GOT3 (cell line): ENCODE measurements around the gene RCAN2.
"Not testable (repeated sequence)": the region's sequence is repeated elsewhere in the genome, so short reads cannot be mapped to it uniquely, and the experiment has no call there.

ENCODE experiments used
- DNase-seq: peaks from one replicate; lab custom pipeline; 2025; ENCODE audit warnings: mixed read lengths; lab: John Stamatoyannopoulos, UW

The RCAN2 gene

DNA sequence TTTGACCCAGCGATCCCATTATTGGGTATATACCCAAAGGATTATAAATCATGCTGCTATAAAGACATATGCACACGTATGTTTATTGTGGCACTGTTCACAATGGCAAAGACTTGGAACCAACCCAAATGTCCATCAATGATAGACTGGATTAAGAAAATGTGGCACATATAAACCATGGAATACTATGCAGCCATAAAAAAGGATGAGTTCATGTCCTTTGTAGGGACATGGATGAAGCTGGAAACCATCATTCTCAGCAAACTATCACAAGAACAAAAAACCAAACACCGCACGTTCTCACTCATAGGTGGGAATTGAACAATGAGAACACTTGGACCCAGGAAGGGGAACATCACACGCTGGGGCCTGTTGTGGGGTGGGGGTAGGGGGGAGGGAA lies 103.5 kb downstream of the RCAN2 start:
- not testable (repeated sequence) for DNase-seq

DNA sequence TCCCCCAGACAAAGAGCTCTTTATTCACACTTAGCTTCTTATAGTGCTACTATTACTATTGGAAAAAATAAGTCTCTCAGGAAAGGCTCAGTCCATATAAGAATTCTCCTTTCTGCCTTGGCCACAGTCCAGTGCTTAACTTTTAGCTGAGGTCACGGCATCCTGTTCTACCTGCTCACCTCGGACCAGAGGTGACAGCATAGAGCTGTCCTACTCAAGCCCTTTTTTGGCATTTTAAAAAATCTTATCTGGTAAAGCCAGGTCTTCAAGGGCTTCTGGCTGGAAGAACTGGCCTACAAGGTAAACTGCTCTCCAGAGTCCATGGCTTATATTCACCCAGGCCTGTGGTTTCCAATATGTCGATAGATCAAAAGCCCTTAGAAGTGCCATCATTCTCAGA lies 109.7 kb downstream of the RCAN2 start:
- no peak for DNase-seq

DNA sequence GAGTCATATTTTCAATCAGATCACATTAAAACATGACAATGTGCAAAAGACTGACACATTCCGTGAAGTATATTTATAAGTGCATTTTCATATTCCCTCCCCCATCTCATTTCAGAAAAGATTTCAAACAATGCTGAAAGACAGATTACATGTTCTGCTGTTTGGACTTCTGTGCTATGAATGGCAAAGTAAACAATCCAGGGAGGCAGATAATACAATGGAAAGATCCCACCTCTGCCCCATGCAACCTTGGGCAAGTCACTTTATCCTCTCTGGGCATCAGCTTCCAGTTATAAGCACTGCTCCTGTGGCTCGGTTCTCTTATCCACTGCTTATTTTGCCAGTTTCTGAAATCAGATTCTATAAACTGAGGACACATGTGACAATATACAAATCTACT lies 110.2 kb downstream of the RCAN2 start:
- no peak for DNase-seq

DNA sequence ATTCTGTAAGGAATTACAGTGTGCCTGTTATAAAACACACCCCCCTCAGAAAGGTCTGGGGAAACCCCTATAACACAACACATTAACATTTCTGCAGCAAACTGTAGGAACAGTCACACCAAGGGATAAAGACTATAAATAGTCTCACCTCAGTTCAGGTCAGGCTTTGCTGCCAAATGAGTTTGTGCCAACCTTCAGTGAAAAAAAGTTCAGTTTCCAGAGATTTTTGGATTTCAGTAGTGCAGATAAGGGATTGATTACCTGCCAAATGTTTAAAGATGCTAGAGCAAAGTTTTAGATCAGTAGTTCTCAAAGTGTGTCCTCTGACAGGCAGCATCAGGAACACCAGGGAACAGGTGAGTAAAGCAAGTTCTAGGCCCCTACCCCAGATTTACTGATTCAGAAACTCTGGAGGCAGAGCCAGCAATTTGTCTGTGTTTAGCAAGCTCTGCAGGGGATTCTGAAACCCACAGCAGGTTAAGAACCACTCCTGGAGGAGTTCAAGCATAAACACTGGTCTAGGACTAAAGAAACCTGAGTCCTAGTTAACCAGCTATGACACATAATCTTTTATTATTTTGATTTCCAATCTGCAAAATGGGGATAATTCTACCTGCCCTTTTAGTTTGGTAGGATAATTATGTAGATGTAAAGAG lies 111.0 kb downstream of the RCAN2 start:
- no peak for DNase-seq

DNA sequence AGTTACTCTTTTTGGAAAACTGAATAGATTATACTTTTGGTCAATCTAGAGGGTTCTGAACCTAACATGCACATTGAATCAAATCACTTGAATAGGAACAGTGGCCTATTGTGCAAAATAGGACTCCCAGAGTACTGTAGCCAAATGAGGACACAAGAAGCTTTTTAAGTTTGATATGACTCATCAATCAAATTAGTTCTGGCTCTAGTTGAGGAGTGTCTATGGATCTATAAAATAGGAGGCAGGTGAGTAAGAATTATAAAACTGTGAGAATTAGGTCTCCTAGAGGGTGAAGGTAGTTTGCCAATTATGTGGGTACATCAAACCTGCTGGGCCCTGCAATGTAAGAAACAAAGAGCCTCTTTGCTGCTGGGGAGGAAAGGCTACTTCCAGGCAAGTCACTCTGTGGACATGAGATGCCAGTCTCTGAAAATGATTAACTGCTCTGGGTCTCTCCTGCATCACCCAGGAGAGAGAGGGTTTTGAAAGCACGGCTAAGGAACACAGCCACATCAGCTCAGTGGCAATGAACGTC lies 112.3 kb downstream of the RCAN2 start:
- no peak for DNase-seq

DNA sequence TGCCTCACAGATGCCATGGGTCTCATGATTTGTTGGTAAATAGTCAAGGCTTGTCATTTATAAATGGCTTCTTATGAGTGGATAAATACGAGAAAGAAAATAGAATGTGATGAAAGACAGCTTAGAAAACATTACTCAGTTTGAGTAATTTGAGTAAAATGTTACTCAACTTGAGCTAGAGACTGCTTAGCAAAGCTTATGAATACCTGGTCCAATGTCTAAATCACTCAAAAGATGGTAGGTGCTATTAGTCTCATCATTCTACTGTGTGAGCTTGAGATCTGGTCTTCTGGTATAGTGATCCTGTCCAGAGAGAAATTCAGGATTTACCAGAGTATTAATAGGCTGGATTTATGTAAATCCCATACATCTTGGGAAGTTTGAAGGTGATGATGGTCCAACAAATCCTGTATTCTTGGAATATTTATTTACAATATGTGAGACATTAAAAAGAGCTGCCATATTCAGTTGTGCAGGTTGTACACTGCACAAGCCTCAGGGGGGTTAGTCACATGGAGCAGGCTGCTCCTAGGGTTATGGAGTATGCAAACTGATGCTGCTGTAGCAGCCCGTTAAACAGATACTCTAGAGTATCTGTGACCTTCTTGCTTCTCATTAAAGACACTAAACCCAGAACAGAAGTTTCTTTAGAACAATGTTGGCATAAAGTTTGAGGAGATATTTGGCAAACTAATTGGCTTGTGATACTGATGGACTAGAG lies 112.9 kb downstream of the RCAN2 start:
- DNase-seq = no peak

DNA sequence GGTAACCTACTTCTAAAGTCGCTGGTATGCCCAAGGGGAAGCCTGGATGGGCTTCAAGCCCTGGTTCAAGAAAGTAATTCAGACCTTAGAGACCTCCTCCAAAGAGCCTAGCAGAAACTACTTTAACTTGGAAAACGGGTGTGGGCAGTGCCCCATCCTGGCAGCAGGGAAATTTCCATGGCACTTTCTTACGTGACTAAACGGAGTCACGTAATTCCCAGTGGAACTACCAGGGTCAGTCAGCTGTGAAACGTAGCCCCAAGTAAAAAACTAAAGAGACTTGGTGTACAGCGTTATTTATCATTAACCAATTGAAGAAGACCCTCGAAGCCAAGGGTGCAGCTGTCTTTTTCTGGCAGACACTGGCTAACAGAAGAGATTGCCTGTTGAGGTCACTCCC lies 114.0 kb downstream of the RCAN2 start:
- DNase-seq = no peak

DNA sequence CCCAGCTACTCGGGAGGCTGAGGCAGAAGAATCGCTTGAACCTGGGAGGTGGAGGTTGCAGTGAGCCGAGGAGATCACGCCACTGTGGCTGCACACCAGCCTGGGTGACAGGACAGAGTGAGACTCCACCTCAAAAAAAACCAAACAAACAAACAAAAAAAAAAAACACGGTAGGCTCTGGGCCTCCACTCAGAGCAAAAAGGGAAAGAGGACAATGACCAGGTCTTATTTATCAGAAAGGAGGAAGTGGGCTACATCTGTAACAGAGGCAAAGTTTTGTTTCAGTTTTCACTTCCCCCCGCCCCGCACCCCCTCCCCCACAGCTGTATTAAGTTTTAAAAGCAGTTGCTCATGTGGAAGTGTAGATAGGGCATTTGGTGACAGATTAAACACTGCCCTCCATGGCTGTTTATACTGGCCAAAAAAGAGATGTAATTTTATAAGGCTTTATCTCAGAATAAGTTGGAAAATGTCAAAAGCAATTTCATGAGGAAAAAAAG lies 114.6 kb downstream of the RCAN2 start:
- no peak for DNase-seq

DNA sequence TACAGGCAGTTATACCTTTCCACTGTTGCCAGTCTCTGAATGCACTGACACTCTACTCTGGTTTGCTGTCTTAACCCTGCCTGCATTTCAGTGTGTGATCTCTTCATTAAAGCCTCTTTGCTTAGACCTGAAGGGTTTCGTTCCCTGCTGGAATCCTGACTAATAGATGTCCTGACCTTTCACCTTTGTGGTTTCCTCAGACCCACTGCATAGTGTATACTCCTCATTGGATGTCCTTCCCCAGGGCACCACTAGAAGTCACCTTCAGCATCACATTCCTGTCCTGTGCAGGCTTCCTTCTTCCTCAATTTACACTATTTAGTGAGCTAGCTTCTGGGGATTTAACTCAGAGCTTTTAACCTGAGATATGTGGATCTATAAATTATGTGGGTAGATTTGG lies 120.6 kb downstream of the RCAN2 start:
- DNase-seq = no peak

DNA sequence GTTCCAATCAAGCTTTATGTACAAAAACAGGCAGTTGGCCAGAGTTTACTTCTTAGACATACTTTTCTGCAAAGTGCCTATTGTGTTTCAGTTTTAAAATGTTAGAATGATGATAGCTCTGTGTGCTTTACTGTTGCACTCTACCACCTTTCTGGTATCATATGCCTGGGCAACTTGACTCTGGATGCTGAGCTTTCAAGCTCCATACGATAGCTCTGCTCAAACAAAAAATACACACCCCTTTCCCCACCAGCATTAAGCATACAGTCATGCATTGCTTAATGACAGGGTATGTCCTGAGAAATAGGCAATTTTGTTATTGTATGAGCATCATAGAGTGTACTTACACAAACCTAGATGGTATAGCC lies 123.1 kb downstream of the RCAN2 start:
- no peak for DNase-seq

DNA sequence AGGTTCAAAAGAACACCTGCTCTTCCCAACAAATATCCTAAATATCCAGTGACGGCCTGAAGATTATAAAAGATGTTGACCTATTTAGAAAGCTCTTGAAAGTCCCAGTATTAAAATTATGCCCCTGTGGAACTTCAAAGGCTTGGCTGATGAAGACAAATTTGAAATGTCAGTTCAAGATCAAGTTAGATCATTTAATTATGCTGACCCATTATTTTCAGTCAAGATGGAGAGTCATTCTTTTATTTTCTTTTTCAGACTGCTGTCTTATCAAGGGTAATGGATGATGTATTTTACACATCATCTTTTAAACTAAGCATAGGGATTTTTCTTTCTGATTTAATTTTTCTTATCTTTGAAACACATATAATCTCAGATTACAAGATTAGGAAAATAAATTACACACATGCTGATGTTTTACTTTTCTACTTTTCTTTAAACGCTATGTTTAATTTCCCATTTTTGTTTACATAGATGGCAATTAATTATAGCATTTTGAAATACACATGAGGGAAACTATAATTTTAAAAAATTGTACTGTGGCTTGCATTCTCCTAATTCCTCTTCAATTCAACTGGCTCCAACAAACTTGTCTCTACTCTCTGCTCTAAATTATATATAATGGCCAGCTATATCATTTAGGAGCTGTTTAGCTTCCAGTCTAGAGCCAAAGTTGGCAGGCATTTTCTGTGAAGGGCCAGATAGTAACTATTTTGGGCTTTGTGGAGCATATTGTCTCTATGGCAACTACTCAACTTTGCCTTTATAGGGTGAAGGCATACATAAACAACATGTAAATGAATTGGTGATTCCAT lies 123.7 kb downstream of the RCAN2 start:
- DNase-seq = no peak

DNA sequence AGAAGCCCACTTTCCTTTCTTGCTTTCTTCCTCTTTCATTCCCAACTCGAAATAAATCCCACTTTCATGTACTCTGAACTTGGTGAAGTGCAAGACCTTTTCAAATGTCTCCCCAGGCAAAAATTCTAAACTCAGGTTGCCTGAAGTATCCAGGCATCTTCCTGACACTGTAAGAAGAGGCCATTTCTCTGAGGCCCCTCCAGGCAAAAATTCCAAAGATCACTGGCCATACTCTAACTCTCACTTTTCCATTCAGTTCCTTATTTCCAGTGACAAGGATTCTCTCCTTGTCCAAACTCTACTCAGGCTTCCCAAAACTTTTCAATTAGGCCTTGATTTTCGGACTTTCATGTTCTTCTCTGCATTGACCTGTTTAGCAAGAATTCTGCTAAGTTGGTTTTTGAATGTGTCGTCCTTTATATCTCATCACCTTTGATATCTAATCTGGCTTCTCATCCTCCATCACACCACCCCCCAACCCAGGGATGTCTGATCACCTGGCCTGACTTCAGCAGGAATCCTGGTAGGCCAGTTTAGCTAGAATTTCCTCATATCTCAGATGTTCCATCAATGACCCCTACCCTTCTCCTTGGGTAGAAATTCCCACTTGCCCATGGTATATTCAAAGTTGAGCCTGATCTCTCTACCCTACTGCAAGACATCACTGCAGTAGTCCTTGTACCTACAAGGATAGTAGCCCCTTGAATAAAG lies 124.9 kb downstream of the RCAN2 start:
- no peak for DNase-seq

DNA sequence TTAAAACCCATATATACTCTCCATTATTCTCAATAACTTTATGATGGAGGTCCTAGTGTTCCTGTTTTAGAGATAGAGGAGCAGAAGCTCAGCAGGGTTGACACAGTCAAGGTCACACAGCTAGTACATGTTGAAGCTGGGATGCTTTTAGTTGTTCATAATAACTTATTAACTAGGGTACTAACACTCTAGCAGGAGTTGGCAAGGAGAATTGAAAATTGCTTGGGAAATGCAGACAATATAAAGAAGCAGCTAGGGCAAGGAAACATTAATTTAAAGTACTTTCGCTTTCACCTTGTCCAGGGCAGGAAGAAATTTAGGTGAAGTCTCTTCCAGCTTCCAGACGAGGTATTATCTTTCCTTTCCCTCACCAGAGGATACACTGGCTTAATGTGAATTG lies 133.7 kb downstream of the RCAN2 start:
- DNase-seq = no peak

DNA sequence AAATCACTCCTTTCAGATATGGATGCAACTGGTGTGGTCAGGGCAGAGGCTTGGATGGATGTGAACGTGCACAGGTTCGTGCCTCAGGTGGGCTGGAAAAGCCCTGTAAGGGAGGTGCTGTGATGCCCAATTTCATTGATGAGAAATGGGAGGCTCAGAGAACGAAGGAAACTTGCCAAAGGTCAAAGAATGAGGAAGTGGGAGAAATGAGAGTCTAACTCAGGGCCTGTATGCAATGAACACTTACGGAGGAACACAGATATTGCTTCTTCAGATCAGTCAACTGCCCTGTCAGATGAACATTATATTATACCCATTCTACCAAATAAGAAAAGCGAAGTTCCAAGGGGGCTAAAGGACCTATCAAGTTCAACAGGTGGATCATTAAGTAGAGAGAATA lies 134.7 kb downstream of the RCAN2 start:
- no peak for DNase-seq

DNA sequence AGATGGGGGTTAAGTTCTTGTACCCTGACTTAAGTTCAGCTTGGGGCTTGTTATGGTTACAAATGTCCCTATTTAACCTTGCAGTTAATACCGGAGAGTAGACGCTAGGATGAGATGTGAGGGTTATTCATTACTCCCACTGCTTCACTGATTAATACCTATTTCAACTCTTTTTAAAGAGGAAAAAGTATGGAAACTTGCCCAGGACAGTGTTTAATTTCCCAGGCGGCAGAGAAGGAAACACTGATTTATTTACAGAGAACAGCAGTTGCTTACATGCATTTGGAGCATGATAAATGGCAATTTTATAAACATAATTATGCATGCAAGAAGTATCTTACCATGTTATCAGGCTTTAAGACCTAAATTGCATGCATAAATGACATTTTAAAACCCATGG lies 137.7 kb downstream of the RCAN2 start:
- no peak for DNase-seq

DNA sequence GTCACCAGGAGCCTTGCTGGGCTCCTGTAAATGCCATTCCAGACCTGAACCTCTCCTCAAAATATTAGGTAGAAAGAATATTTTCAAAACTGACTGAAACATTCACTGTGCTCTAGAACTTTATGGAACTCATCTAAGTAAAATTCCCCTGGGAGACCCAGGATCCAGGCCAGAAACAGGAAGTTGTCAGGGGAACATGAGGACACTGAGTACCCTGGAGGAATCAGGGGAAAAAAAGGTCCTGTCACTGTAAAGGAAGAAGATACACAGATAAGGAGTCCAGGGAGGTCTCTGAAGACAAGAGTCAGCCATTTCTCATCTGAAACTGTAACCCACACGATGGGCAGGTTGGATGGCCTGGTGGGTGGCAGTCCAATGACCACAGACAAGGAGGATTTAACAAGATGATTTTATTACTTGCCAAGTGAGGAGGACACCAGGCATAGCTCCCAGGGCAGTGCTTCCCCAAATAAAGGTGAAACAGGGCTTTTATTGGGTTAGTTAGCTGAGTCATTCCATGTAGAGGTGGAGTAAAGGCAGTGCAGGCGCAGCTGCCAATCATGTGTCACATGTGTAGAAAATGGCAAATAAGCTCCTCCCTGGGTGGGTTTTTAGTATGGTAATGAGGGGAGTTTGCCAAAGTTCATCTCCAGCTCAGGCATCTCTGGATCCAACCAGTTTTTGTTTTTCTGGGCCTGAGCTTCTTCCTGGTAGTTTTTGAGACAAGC lies 138.5 kb downstream of the RCAN2 start:
- DNase-seq = no peak

DNA sequence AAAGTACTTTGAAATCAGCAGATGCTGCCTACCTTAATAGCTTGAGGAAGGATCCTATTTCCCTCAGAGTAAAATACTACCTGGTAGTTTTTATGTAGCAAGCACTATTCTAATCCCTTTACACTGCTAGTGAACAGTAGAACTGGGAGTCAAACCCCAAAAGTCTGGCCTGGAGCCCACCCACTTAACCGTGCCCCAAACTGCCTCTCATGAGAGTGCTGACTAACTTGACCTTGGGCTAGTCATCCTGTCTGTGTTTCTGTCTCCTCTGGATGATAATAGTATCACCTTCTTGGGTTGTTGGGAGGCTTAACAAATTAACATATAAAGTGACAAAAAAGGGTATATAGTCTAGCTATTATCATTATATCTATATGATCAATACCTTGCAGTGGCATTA lies 140.5 kb downstream of the RCAN2 start:
- DNase-seq = no peak

DNA sequence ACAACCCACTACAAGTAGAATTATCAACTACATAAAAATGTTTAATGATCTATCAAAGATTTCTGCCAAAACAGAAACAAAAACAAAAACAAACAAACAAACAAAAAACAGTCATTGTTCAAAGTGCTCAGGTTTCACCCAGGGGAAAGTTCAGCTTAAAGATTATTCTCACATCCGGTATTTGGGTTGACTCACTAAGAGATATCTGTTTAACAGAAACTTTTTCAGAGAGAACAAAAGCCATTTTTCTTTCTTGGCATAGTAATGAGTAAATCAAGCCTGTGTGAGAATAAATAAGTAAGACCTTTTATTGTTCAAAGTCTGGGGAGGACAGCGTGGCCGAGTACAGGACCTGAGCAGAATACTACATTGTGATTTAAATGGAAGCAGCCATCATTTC lies 143.6 kb downstream of the RCAN2 start:
- DNase-seq = no peak

DNA sequence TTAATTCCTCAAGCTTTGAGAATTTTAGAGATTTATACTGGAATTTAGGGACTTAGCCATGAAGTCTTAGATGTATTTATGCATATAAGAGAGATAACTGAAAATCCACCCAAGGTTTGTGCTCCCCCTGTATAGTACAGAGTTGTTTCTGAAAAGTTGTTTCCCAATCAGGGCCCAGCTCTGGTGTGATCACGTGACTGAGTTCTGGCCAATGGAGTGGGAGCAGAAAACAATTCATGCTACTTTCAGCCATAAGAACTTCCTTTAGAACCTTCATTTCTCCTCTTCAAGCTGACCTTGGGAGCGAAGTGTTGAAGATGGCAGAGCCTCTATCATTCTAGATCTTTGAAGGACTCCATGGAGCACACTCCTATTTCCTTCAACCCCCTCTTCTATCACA lies 151.0 kb downstream of the RCAN2 start:
- DNase-seq = no peak

DNA sequence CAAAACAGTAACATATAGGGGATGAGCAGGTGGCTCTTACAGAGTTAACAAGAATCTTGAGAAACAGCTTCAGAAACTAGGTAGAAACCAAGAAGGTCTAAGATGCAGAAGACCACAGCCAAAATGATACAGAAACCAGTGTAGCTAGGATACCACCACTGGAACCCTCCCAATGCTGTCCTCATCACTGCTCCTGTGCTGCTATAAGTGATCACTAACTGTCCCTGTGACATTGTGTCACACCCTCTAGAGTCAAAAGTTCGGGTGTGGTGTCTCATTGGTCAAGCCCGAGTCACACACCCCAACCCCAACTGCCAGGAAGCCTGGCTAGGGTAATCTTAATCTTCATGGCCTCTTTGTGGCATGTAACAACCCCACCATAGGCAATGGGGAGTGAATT lies 153.1 kb downstream of the RCAN2 start:
- no peak for DNase-seq

DNA sequence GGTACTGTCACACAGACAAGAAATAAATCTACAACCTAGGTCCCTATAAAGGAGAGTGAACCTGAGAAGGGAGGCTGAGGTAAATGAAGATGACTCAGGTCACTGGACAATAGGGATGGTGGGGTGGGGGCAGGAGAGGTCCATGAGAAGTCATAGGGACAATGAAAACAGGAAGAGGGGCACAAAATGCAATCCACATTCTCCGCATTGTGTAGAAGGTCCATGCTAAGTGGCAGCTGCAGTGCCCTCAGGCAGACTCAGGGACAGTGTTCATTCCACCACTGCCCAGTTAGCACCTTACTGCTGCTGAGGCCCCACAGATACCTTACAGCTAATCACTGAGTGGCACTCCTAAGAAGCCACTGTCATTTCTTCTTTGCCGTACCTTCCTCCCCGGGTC lies 156.8 kb downstream of the RCAN2 start:
- DNase-seq = no peak
